Stimulated activated memory B cell treated with anti-CD40 and anti-IgM and Interleukin-4, amounts not matched to agents 10 μg/mL and 1 μg/mL and 100 μg/mL, for 72 hours (primary cell): ENCODE measurements around the gene FBXL14.
A peak's percentile ranks its signal among the peaks of the same experiment; 100 is the strongest.

Source experiments
- ATAC-seq: fragments of 150-1000 bp; cut with Tn5 transposase; 2 replicates; pipeline ENCODE4 v1.10.0; 2021
- H3K27ac Mint-ChIP-seq: one replicate; pipeline ENCODE4 v1.8.0; 2022; ENCODE audit warnings: mild to moderate bottlenecking, mixed read lengths
- H3K27me3 Mint-ChIP-seq: one replicate; pipeline ENCODE4 v1.8.0; 2022; ENCODE audit warnings: mixed read lengths
- H3K36me3 Mint-ChIP-seq: one replicate; pipeline ENCODE4 v1.8.0; 2022; ENCODE audit warnings: mixed read lengths
- H3K4me1 Mint-ChIP-seq: one replicate; pipeline ENCODE4 v1.8.0; 2022; ENCODE audit warnings: mixed read lengths
- H3K4me3 Mint-ChIP-seq: one replicate; pipeline ENCODE4 v1.8.0; 2022; ENCODE audit warnings: mild to moderate bottlenecking, moderate library complexity, mixed read lengths
- H3K9me3 Mint-ChIP-seq: one replicate; pipeline ENCODE4 v1.8.0; 2022; ENCODE audit warnings: mixed read lengths

Gene FBXL14

DNA sequence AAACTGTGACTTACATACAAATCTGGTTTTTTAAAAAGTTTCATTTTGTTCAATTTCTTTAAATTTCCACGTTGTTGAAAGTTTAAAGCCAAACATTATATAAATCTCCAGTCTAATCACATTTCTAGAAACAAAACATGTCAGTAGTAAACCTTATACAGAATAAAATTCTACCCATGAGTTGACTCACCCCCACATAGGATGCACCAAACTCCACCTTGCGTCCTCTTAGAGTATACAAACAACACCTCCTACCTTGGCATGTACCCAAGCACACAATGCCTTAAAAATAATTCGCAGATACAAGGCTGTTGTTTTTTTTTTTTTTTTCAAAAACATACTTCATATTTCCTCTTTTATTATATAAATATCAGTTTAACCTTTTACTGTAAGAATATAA lies 3.3 kb downstream of the FBXL14 start:
- Mint-ChIP-seq H3K4me1 (peaks cover 70% of the 10 kb centered on the region), H3K27ac (peak overlapping the region; percentile 89)
- no peak for ATAC-seq

DNA sequence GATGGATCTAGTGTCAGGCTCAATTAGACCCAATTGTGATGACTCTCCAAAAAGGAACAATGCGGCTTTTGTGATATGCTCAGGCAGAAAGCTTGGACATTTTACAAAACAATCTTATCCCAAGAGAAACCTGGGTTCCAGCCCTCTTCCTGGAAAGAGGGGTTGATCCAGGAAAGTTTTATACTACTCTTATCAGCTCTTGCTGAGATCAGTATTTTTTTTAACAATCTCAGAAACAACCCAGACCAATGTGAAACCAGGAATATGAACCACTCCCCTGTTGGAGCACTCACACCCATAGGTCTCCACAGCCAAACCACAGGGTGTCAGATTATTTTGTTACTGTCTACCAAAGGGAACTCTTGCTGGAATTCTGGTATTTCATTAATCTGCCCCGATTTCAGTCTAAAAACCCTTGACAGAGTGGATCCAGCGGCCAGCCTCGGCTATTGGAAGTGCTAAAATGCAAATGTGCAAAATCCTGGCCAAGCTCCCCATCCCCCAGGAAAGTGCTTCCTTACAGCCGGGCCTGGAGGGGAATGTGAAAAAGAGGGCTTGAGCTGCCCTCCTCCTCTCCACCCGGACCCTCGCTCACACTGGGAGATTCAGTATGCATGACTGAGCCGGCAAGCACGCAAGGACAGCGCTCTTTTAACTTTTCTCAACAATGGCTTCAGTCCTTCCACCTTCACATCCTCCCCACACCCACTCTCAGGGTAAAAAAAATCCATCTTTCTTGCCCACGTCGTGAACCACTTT lies 4.0 kb downstream of the FBXL14 start:
- no peaks in the 10 kb centered on the region for H3K9me3 Mint-ChIP-seq
- peak overlapping the region; percentile 89 for H3K27ac Mint-ChIP-seq
- H3K36me3 Mint-ChIP-seq: peaks cover 16% of the 10 kb centered on the region
- H3K4me1 Mint-ChIP-seq: peaks cover 67% of the 10 kb centered on the region
- no peak for ATAC-seq
- peak overlapping the region; percentile 92 for H3K4me3 Mint-ChIP-seq
- H3K27me3 Mint-ChIP-seq: no peaks in the 10 kb centered on the region

More for the DNA sequence above, 3.3 kb downstream of the FBXL14 start:
- H3K4me3 Mint-ChIP-seq: peak overlapping the region; percentile 92
- H3K27me3 Mint-ChIP-seq: no peaks in the 10 kb centered on the region
- peaks cover 16% of the 10 kb centered on the region for H3K36me3 Mint-ChIP-seq
- H3K9me3 Mint-ChIP-seq: no peaks in the 10 kb centered on the region

DNA sequence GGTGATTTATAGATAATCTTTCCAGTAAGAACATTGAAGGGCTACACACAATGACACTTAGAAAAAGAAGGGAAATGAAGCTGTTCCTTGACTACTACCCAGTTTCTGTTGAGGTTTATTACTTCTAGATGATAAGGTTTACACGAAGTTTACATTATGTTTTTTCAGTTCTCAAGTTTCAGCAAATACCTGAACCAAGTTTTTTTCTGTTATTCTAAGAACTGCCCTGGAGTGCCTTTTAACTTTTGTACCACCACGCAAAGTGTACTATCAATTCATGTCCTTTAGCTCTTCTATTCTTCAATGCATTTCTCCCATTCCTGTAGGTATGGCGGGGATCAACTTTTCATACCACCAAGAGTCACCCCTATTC lies 5.8 kb downstream of the FBXL14 start:
- ATAC-seq: no peak

DNA sequence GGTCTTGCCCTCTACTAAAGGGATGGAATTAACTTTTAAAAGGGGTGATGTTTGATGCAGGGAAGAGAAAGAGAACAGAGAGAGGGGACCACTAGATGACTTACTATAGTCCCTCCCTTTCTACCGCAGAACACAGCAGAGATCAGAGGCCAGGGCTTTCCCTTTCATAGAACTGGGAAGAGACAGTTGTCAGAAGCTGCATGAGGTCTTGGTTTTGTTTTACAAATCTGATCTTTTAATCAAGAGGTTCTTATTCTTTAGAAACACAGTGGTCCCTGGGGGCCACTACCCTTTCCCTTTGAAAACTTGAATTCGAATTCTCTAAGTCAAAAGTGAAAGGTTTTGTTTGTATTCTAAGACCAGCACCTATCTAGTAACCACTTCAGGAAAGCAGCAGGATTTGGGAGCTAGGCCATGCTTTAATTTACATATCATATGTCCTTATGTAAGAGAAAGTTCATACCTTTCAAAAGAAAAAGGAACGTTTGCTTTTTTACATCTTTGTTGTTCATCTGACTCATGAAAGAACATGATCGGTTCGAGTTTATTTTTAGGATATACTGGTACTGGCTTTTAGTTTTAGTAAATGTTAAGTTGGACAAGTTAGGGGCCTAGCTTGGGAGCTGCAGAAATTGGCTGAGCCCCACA lies 6.3 kb downstream of the FBXL14 start:
- Mint-ChIP-seq H3K27ac (peak overlapping the region; percentile 75), H3K4me3 (no peak overlapping the region), H3K36me3 (peaks cover 16% of the 10 kb centered on the region), H3K9me3 (no peaks in the 10 kb centered on the region), H3K4me1 (peaks cover 63% of the 10 kb centered on the region), H3K27me3 (no peaks in the 10 kb centered on the region)
- no peak for ATAC-seq

More for the DNA sequence above, 5.8 kb downstream of the FBXL14 start:
- no peak overlapping the region for H3K4me3 Mint-ChIP-seq
- H3K4me1 Mint-ChIP-seq: peaks cover 63% of the 10 kb centered on the region
- H3K27ac Mint-ChIP-seq: peak overlapping the region; percentile 75
- peaks cover 16% of the 10 kb centered on the region for H3K36me3 Mint-ChIP-seq
- no peaks in the 10 kb centered on the region for H3K9me3 Mint-ChIP-seq
- H3K27me3 Mint-ChIP-seq: no peaks in the 10 kb centered on the region

DNA sequence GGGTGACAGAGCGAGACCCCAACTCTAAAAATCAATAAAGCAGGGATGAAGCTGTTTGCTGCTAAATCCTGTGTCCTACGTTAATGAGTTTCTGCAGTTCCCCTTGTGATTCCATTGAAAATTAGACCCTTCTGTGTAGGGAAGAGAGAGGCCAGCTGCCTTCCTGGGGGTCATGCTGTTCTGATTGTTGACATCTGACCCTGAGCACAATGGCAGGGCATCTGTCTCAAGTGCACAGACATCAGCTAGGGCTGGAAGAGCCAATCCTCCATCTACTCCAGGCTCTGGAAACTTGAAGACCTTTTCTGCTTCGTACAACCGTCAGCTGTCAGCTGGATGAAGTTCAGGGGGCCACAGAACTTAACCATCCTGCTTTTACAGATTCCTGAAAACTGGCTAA lies 10.1 kb downstream of the FBXL14 start:
- no peak for ATAC-seq
- no peaks in the 10 kb centered on the region for H3K27me3 Mint-ChIP-seq
- peaks cover 39% of the 10 kb centered on the region for H3K4me1 Mint-ChIP-seq
- H3K36me3 Mint-ChIP-seq: no peaks in the 10 kb centered on the region
- no peak overlapping the region for H3K4me3 Mint-ChIP-seq
- no peak overlapping the region for H3K27ac Mint-ChIP-seq
- H3K9me3 Mint-ChIP-seq: no peaks in the 10 kb centered on the region

GRCh38 chr12:1583421-1584078 lies 10.8 kb downstream of the FBXL14 start:
- peak overlapping the region; percentile 63 for H3K4me3 Mint-ChIP-seq
- no peaks in the 10 kb centered on the region for H3K9me3 Mint-ChIP-seq
- H3K4me1 Mint-ChIP-seq: peaks cover 31% of the 10 kb centered on the region
- H3K36me3 Mint-ChIP-seq: no peaks in the 10 kb centered on the region
- no peaks in the 10 kb centered on the region for H3K27me3 Mint-ChIP-seq
- H3K27ac Mint-ChIP-seq: peak overlapping the region; percentile 59
- ATAC-seq: peak; percentile 89

DNA sequence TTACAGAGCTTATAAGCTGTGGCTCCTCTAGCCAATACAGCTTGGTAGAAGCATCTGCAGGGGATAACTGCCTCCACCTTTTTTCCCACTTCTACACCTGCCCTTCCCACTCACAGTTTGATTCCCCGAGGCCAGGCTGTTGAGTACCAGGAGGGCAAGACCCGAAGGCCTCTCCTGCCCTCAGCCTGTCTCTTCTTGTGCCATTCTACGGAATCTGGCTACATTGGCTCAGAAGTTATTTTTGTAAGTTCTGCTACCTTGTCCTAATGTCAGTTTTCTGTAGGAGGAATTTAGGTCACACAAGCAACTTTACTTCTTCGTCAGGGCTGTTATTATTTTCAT lies 11.7 kb downstream of the FBXL14 start:
- no peaks in the 10 kb centered on the region for H3K27me3 Mint-ChIP-seq
- no peaks in the 10 kb centered on the region for H3K9me3 Mint-ChIP-seq
- no peak overlapping the region for H3K27ac Mint-ChIP-seq
- ATAC-seq: no peak
- H3K4me1 Mint-ChIP-seq: peaks cover 23% of the 10 kb centered on the region
- no peaks in the 10 kb centered on the region for H3K36me3 Mint-ChIP-seq
- H3K4me3 Mint-ChIP-seq: no peak overlapping the region

DNA sequence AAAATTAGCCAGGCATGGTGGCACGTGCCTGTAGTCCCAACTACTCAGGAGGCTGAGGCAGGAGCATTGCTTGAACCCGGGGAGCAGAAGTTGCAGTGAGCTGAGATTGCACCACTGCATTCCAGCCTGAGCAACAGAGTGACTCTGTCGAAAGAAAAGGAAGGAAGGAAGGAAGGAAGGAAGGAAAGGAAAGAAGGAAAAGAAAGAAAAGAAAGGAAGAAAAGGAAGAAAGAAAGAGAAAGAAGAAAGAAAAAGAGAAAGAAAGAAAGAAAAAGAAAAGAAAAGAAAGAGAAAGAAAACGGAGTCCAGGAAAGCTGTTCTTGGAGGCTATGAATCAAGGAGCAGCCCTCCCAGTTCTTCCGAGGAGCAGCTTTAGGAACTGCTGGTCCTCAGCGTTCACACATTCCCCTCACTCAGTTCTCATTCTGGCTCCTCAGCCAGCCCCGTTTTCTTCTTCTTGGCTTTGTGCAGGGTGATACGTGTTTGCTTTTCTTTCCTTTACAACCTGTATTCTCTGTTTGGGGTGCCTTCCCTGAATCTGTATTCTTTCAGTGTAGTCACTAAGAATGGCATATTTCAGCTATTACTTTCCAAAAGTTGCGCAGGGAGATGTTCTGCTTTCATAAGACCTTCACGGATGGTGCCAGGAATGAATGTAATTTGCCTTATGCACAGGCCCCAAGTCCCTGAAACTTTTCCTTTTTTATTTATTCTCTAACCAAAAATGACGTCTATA lies 12.2 kb downstream of the FBXL14 start:
- no peak for ATAC-seq
- Mint-ChIP-seq H3K27ac (peak overlapping the region; percentile 23), H3K36me3 (no peaks in the 10 kb centered on the region), H3K27me3 (no peaks in the 10 kb centered on the region), H3K9me3 (no peaks in the 10 kb centered on the region), H3K4me3 (no peak overlapping the region), H3K4me1 (peaks cover 21% of the 10 kb centered on the region)

- Mint-ChIP-seq H3K4me1 (peaks cover 24% of the 10 kb centered on the region), H3K9me3 (no peaks in the 10 kb centered on the region), H3K27me3 (no peaks in the 10 kb centered on the region), H3K27ac (no peak overlapping the region), H3K36me3 (no peaks in the 10 kb centered on the region), H3K4me3 (no peak overlapping the region)
- ATAC-seq: no peak
Measured at GRCh38 chr12:1580526-1580925, 13.9 kb downstream of the FBXL14 start.

- no peak overlapping the region for H3K27ac Mint-ChIP-seq
- H3K9me3 Mint-ChIP-seq: no peaks in the 10 kb centered on the region
- H3K36me3 Mint-ChIP-seq: no peaks in the 10 kb centered on the region
- no peaks in the 10 kb centered on the region for H3K27me3 Mint-ChIP-seq
- H3K4me1 Mint-ChIP-seq: peaks cover 28% of the 10 kb centered on the region
- no peak overlapping the region for H3K4me3 Mint-ChIP-seq
- no peak for ATAC-seq
Measured at GRCh38 chr12:1579651-1580435, 14.5 kb downstream of the FBXL14 start.

GRCh38 chr12:1576410-1577241 lies 17.8 kb downstream of the FBXL14 start:
- H3K4me3 Mint-ChIP-seq: no peak overlapping the region
- peaks cover 3% of the 10 kb centered on the region for H3K9me3 Mint-ChIP-seq
- H3K27ac Mint-ChIP-seq: no peak overlapping the region
- peaks cover 13% of the 10 kb centered on the region for H3K36me3 Mint-ChIP-seq
- H3K4me1 Mint-ChIP-seq: peaks cover 20% of the 10 kb centered on the region
- H3K27me3 Mint-ChIP-seq: no peaks in the 10 kb centered on the region
- no peak for ATAC-seq

DNA sequence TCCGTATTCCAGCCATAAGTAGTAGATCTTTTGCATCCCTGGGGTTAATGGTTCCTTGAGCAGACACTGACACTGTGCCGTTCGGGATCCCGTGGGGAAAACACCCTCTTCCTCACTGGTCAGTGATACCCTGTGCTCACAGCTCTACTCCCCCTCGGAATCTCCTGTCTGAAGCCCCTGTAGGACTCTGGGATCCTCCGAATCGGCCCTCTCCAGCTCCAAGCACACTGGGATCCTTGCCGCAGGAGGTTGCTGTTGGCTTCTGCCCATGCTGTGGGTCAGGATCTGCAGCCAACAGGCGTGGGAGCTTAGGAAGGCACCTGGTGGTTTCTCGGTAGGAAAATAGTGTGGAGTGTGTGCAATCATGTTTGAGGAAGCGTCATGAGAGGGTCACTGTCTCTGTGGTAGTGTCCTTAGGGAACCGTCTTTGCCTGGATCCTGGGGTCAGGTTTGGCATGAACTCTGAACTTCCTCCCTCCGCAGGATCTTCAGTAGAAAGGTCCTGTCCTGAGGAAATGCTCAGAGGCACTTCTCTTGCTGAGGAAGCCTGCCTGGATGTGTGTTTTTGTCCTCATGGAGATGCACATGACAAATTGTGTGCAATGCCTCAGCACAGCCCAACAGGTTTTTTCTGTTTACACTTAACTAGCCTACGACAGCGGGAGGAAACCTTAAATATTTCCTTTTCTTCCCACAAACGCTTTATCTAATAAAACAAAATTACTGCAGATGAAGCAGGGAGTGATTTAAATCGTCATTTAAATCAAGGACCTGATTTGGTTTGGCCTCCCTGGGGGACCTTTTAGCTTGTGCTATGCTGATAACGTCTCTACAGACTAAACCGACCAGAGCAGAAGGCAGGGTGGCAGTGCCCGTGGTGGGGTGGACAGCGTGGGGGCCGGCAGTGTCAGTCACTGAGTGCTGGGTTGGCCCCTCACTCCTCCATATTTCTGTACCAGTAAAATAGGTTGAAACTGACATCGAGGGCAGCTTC lies 18.7 kb downstream of the FBXL14 start:
- peaks cover 13% of the 10 kb centered on the region for H3K36me3 Mint-ChIP-seq
- peaks cover 3% of the 10 kb centered on the region for H3K9me3 Mint-ChIP-seq
- H3K4me3 Mint-ChIP-seq: no peak overlapping the region
- H3K27me3 Mint-ChIP-seq: no peaks in the 10 kb centered on the region
- no peak overlapping the region for H3K27ac Mint-ChIP-seq
- peaks cover 19% of the 10 kb centered on the region for H3K4me1 Mint-ChIP-seq
- no peak for ATAC-seq

DNA sequence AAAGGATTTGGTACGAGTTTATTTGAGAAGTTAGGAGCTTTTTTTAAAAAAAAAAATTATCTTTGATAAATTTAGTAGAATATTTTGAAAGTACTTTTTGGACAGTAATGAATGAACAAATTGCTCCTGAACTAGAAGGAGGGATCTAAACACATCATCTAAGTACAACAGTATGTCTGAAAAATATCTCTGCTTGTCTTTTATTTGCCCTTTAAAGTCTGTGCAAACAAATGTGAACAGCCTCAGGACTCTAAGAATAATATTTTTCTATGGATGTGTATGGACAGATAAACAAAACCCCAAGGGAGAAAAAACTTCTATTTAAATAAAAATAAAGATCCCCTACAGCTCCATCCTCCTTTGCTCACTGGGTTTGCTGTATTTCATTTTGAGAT lies 19.5 kb downstream of the FBXL14 start:
- H3K36me3 Mint-ChIP-seq: peaks cover 13% of the 10 kb centered on the region
- H3K9me3 Mint-ChIP-seq: peaks cover 3% of the 10 kb centered on the region
- no peak overlapping the region for H3K27ac Mint-ChIP-seq
- no peak overlapping the region for H3K4me3 Mint-ChIP-seq
- peaks cover 19% of the 10 kb centered on the region for H3K4me1 Mint-ChIP-seq
- no peak for ATAC-seq
- H3K27me3 Mint-ChIP-seq: no peaks in the 10 kb centered on the region
